ENCODE results near the gene SIDT2. TPM values are rescaled to one million over a fixed set of nuclear protein-coding genes. Genes with fewer than 3 reads are reported as not detected.

The SIDT2 gene
- total and polyA plus RNA-seq, 2 of the 13 experiments (the other 11 are each of a cell fraction or from before 2014, with no cell fraction given) = 11.5 to 28.0 TPM

GRCh38 chr11:117231842-117232091, 53.2 kb downstream of the SIDT2 start, which contains the start of gene PCSK7 (continued):
- no peak for TF ChIP-seq ZBTB40 (IDR thresholded peaks at IDR 0.05)
- TF ChIP-seq ZBTB40 (CRISPR knock-in tag; IDR thresholded peaks at IDR 0.05) = no peak
- TF ChIP-seq ATF6 (CRISPR knock-in tag; conservative IDR thresholded peaks at IDR 0.05) = no peak
- peak; percentile 19; the same call in 1 of the 2 replicates for TF ChIP-seq RXRA (CRISPR knock-in tag; IDR thresholded peaks at IDR 0.05)
- TF ChIP-seq KMT2B (CRISPR knock-in tag; IDR thresholded peaks at IDR 0.05) = no peak
- TF ChIP-seq ARID4A (CRISPR knock-in tag; IDR thresholded peaks at IDR 0.05; ENCODE audit: borderline replicate concordance) = peak; percentile 79
- TF ChIP-seq TAF1 (CRISPR knock-in tag; IDR thresholded peaks at IDR 0.05) = peak; percentile 19; the same call in 1 of the 2 replicates
- no peak for TF ChIP-seq TFDP1 (CRISPR knock-in tag; IDR thresholded peaks at IDR 0.05; ENCODE audit: borderline replicate concordance)
- no peak for TF ChIP-seq SETDB1 (CRISPR knock-in tag; IDR thresholded peaks at IDR 0.05; ENCODE audit: borderline replicate concordance)
- no peak for TF ChIP-seq ZBTB3 (CRISPR knock-in tag; IDR thresholded peaks at IDR 0.05; ENCODE audit: borderline replicate concordance, low read depth)
- TF ChIP-seq ZNF546 (CRISPR knock-in tag; conservative IDR thresholded peaks at IDR 0.05) = no peak
- TF ChIP-seq SP4 (CRISPR knock-in tag; IDR thresholded peaks at IDR 0.05) = no peak
- TF ChIP-seq KDM2A (CRISPR knock-in tag; IDR thresholded peaks at IDR 0.05; ENCODE audit: borderline replicate concordance, low read depth) = 0 out of 2 replicates have a peak, but pooled peaks have one; percentile 10
- TF ChIP-seq ZNF468 (CRISPR knock-in tag; IDR thresholded peaks at IDR 0.05) = no peak

Data from HepG2 (cell line).